MCF 10A (cell line): ENCODE data around the gene OSM. TPM values are rescaled to one million over a fixed set of nuclear protein-coding genes. Genes with fewer than 3 reads are reported as not detected.

Source experiments
- BruUV-seq: library from RNA; stranded (reverse); fragments of 400-500 nt; replicated peaks from 2 replicates; lab custom pipeline; 2021; lab: Mats Ljungman, UMichigan
- CTCF ChIA-PET: fragments of 300-600 bp; sonication (Branson Sonifier 250); formaldehyde crosslinking; extraction: SDS; loops from one replicate; lab custom pipeline; 2021; ENCODE audit warnings: antibody characterized with exemption, inconsistent platforms; lab: Yijun Ruan, JAX
- POLR2A ChIA-PET: fragments of 300-600, 350-650 bp; sonication (Branson Sonifier 250); formaldehyde crosslinking; extraction: SDS; loops from one replicate; lab custom pipeline; 2020; ENCODE audit warnings: antibody characterized with exemption, inconsistent platforms; lab: Yijun Ruan, JAX
- DNase-seq: peaks from one replicate; pipeline ENCODE4 v3.0.0-alpha.2; 2018; ENCODE audit not compliant: unreplicated experiment
- H3K27ac Mint-ChIP-seq: one replicate; pipeline ENCODE4 v1.8.0; 2022; ENCODE audit warnings: mild to moderate bottlenecking, low read depth, mixed read lengths; ENCODE audit not compliant: unreplicated experiment
- H3K27me3 Mint-ChIP-seq: one replicate; pipeline ENCODE4 v1.8.0; 2022; ENCODE audit warnings: mixed read lengths; ENCODE audit not compliant: insufficient read depth, unreplicated experiment
- H3K36me3 Mint-ChIP-seq: one replicate; pipeline ENCODE4 v1.8.0; 2022; ENCODE audit warnings: mild to moderate bottlenecking, moderate library complexity, mixed read lengths; ENCODE audit not compliant: insufficient read depth, unreplicated experiment
- H3K4me1 Mint-ChIP-seq: one replicate; pipeline ENCODE4 v1.8.0; 2022; ENCODE audit warnings: mixed read lengths; ENCODE audit not compliant: insufficient read depth, unreplicated experiment
- H3K4me3 Mint-ChIP-seq: one replicate; pipeline ENCODE4 v1.8.0; 2022; ENCODE audit warnings: mild to moderate bottlenecking, moderate library complexity, mixed read lengths; ENCODE audit not compliant: unreplicated experiment
- H3K9me3 Mint-ChIP-seq: one replicate; pipeline ENCODE4 v1.8.0; 2022; ENCODE audit warnings: mixed read lengths; ENCODE audit not compliant: unreplicated experiment
- CTCF ChIP-seq: fragments of 200-600 bp; IDR thresholded peaks from one replicate; pipeline ENCODE4 v1.8.0; 2022; ENCODE audit warnings: antibody characterized with exemption, mild to moderate bottlenecking; ENCODE audit not compliant: unreplicated experiment
- intact Hi-C: fragments of 100-400 bp; cut with micrococcal nuclease; formaldehyde crosslinking; loops from 2 replicates; pipeline ENCODE4 v1.14.1; 2022
- total RNA-seq: library from RNA; stranded (reverse); gene quantifications from 2 replicates; pipeline ENCODE4 v1.2.3, GENCODE V29; 2022

Gene OSM
- total RNA-seq, 1 experiment from 2014 or later, result not detected

- Mint-ChIP-seq H3K4me3 (no peak overlapping the region), H3K27ac (no peak overlapping the region), H3K9me3 (no peaks in the 10 kb centered on the region), H3K4me1 (peaks cover 40% of the 10 kb centered on the region), H3K36me3 (peaks cover 6% of the 10 kb centered on the region), H3K27me3 (no peaks in the 10 kb centered on the region)
- TF ChIP-seq CTCF, result no peak
- no peak for DNase-seq
- BruUV-seq, result no TSS peak
- intact Hi-C loops, result no loop called here
- ChIA-PET CTCF (interaction anchor here (0.5 to 1.3 kb wide), 3 partner anchors 13 to 229 kb away, joined by 3 to 4 read pairs (median 4); no protein-coding TSS in a partner anchor), POLR2A (no interaction called here)
These were observed 18.2 kb downstream of the OSM start for GRCh38 chr22:30248484-30248883.

DNA sequence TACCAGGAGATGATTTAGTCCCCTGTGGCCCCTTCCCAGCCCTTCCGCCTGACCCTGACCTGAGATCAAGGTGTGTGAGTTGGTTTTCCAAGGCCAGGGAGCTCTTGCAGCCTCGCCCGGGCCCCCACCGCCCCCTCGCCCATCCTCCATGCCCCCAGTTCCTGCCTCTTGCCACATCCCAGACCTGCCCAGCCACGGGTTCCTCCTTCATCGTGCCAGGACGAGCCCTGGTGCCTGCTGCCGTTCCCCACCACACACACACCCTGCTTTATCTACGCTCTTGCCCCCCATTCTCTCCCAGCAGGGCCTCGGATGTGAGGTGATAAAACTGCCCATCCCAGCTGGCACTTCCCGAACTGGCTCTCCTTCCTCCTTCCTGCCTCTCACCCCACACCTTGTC, 18.7 kb downstream of the OSM start:
- ChIA-PET CTCF (interaction anchor here (0.5 to 0.6 kb wide), 2 partner anchors 38 to 228 kb away, joined by 4 to 5 read pairs; no protein-coding TSS in a partner anchor), POLR2A (no interaction called here)
- no peak for DNase-seq
- intact Hi-C loops, result loop anchor here (2.0 kb wide), 2 partner anchors 41 to 51 kb away; no protein-coding TSS in a partner anchor
- Mint-ChIP-seq H3K27ac (no peak overlapping the region), H3K36me3 (peaks cover 6% of the 10 kb centered on the region), H3K27me3 (no peaks in the 10 kb centered on the region), H3K4me3 (no peak overlapping the region), H3K4me1 (peaks cover 38% of the 10 kb centered on the region), H3K9me3 (no peaks in the 10 kb centered on the region)
- no TSS peak for BruUV-seq
- no peak for TF ChIP-seq CTCF

- peaks cover 34% of the 10 kb centered on the region for H3K4me1 Mint-ChIP-seq
- H3K4me3 Mint-ChIP-seq, result no peak overlapping the region
- intact Hi-C loops, result loop anchor here (2.0 kb wide), 2 partner anchors 41 to 51 kb away; no protein-coding TSS in a partner anchor
- peaks cover 6% of the 10 kb centered on the region for H3K36me3 Mint-ChIP-seq
- POLR2A ChIA-PET, result no interaction called here
- no peaks in the 10 kb centered on the region for H3K9me3 Mint-ChIP-seq
- TF ChIP-seq CTCF, result no peak
- BruUV-seq, result no TSS peak
- DNase-seq, result no peak
- H3K27ac Mint-ChIP-seq, result no peak overlapping the region
- no peaks in the 10 kb centered on the region for H3K27me3 Mint-ChIP-seq
- CTCF ChIA-PET, result interaction anchor here (0.6 kb wide), 1 partner anchor 38 kb away, joined by 5 read pairs; no protein-coding TSS in a partner anchor
These were observed 19.1 kb downstream of the OSM start for GRCh38 chr22:30247561-30247960.

DNA sequence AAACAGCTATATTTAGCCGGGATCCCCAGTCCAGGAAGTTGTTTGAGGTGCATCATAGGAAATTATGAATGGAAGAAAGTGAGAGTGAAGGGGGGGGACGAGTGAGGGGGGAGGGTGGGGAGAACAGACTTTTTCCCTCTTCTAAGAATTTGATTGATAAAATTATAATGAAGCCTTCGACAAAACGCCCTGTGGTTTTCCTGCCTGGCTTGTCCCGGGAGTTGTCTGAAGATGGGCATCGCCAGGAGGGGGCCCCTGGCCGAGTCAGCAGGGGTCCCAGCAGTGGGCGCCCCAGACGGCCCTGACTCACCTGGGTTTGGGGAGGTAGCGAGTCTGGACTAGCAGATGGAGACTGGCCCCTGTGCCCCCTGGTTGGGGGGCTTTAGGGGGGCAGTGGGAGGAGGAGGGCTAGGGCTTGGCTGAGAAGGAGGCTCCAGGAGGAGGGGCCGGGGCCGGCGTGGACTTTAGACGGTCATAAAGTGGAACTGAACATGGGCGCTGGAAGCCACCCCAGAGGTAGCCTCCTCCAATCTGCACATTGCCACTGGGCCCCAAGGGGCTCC, 19.8 kb downstream of the OSM start:
- H3K27me3 Mint-ChIP-seq, result no peaks in the 10 kb centered on the region
- no peak for TF ChIP-seq CTCF
- peak overlapping the region; percentile 91 for H3K4me3 Mint-ChIP-seq
- peaks cover 30% of the 10 kb centered on the region for H3K4me1 Mint-ChIP-seq
- no TSS peak for BruUV-seq
- POLR2A ChIA-PET, result interaction anchor here (1.0 to 1.5 kb wide), 2 partner anchors 42 to 140 kb away, joined by 3 to 5 read pairs; no protein-coding TSS in a partner anchor
- intact Hi-C loops, result loop anchor here (2.0 kb wide), 2 partner anchors 40 to 50 kb away; no protein-coding TSS in a partner anchor
- DNase-seq, result no peak
- peak overlapping the region; percentile 97 for H3K27ac Mint-ChIP-seq
- no peaks in the 10 kb centered on the region for H3K9me3 Mint-ChIP-seq
- CTCF ChIA-PET, result interaction anchor here (1.2 kb wide), 1 partner anchor 139 kb away, joined by 4 read pairs; no protein-coding TSS in a partner anchor
- peaks cover 6% of the 10 kb centered on the region for H3K36me3 Mint-ChIP-seq
